OCI-LY7 (cell line): ENCODE results near the gene MBOAT2. TPM values are rescaled to one million over a fixed set of nuclear protein-coding genes. Genes with fewer than 3 reads are reported as not detected.

Experiments
- BruUV-seq: library from RNA; stranded (reverse); fragments of 400-500 nt; replicated peaks from 2 replicates; lab custom pipeline; 2021; lab: Mats Ljungman, UMichigan
- CTCF ChIA-PET: fragments of 300-600 bp; sonication (Branson Sonifier 250); formaldehyde crosslinking; loops from one replicate; lab custom pipeline; 2022; ENCODE audit warnings: antibody characterized with exemption; ENCODE audit not compliant: unreplicated experiment; lab: Charles Lee
- POLR2A ChIA-PET: fragments of 300-600 bp; sonication (Branson Sonifier 250); formaldehyde crosslinking; loops from one replicate; lab custom pipeline; 2022; ENCODE audit warnings: antibody characterized with exemption; lab: Charles Lee
- DNase-seq: peaks from one replicate; pipeline ENCODE4 v3.0.0-alpha.2; 2015; ENCODE audit warnings: low spot score
- H2AFZ ChIP-seq: fragments of 200-600 bp; sonication (generic), shearing (Covaris generic); 2 replicates; pipeline ENCODE4 v1.6.1; 2014; ENCODE audit warnings: mild to moderate bottlenecking, antibody characterized with exemption, low read length, moderate library complexity
- H3K27ac ChIP-seq: fragments of 200-600 bp; sonication (generic); 2 replicates; pipeline ENCODE4 v1.5.1; 2014; ENCODE audit warnings: mixed run types, low read depth, mild to moderate bottlenecking, moderate library complexity, low read length, inconsistent platforms; ENCODE audit not compliant: poor library complexity, severe bottlenecking
- H3K36me3 ChIP-seq: fragments of 200-600 bp; sonication (generic); 2 replicates; pipeline ENCODE4 v1.6.1; 2014; ENCODE audit warnings: mild to moderate bottlenecking, antibody characterized with exemption, low read length, moderate library complexity, mixed read lengths; ENCODE audit not compliant: insufficient read depth
- H3K4me1 ChIP-seq: fragments of 200-600 bp; sonication (generic); 2 replicates; pipeline ENCODE4 v1.5.1; 2014; ENCODE audit warnings: mild to moderate bottlenecking, low read length; ENCODE audit not compliant: insufficient read depth, poor library complexity, severe bottlenecking
- H3K4me2 ChIP-seq: fragments of 200-600 bp; sonication (generic); 2 replicates; pipeline ENCODE4 v1.6.1; 2014; ENCODE audit warnings: mild to moderate bottlenecking, low read length
- H3K4me3 ChIP-seq: fragments of 200-600 bp; sonication (generic); 2 replicates; pipeline ENCODE4 v1.5.1; 2014; ENCODE audit warnings: mild to moderate bottlenecking, low read depth, low read length; ENCODE audit not compliant: poor library complexity, severe bottlenecking
- H3K79me2 ChIP-seq: fragments of 200-600 bp; sonication (generic); 2 replicates; pipeline ENCODE4 v1.6.1; 2016; ENCODE audit warnings: low read depth, mild to moderate bottlenecking, low read length, moderate library complexity, mixed read lengths; ENCODE audit not compliant: insufficient read depth
- H3K9me2 ChIP-seq: fragments of 200-600 bp; sonication (generic); 2 replicates; pipeline ENCODE4 v1.6.1; 2016; ENCODE audit warnings: mild to moderate bottlenecking, low read length, mixed read lengths; ENCODE audit not compliant: insufficient read depth
- H3K9me3 ChIP-seq: fragments of 200-600 bp; sonication (generic); 2 replicates; pipeline ENCODE4 v1.6.1; 2014; ENCODE audit warnings: mild to moderate bottlenecking, mixed run types, low read length, mixed read lengths
- H4K20me1 ChIP-seq: fragments of 200-600 bp; sonication (generic); 2 replicates; pipeline ENCODE4 v1.6.1; 2014; ENCODE audit warnings: mild to moderate bottlenecking, antibody characterized with exemption, low read length, moderate library complexity, mixed read lengths; ENCODE audit not compliant: insufficient read depth
- CTCF ChIP-seq: fragments of 200-600 bp; sonication (generic); conservative IDR thresholded peaks from 2 replicates; pipeline ENCODE4 v1.5.1; 2014; ENCODE audit warnings: mild to moderate bottlenecking, antibody characterized with exemption, low read length, moderate library complexity, mixed read lengths
- EZH2phosphoT487 ChIP-seq: fragments of 200-600 bp; sonication (generic); IDR thresholded peaks from 2 replicates; pipeline ENCODE4 v1.6.1; 2018; ENCODE audit warnings: low read depth, borderline replicate concordance, mild to moderate bottlenecking, mixed run types, antibody characterized with exemption, low read length, moderate library complexity, mixed read lengths
- intact Hi-C: fragments of 100-400 bp; cut with micrococcal nuclease; formaldehyde crosslinking; loops from one replicate; pipeline ENCODE4 v1.10.0; 2022; ENCODE audit not compliant: unreplicated experiment
- total RNA-seq, 2 experiments: library from RNA; depleted of rRNA in 1 of 2; stranded (reverse); fragments of >200 nt in 1 of 2; shearing (Covaris generic) in 1 of 2; gene quantifications; 2 replicates each; pipeline ENCODE4 v1.2.3, GENCODE V29; 2014 to 2022

Gene MBOAT2
- total RNA-seq, 2 experiments from 2014 or later, result 0.28 to 0.93 TPM

- no TSS peak for BruUV-seq
- Histone ChIP-seq H3K4me2 (no peak overlapping the region), H3K9me2 (no peaks in the 10 kb centered on the region), H3K4me1 (peaks cover 10% of the 10 kb centered on the region), H3K79me2 (no peaks in the 10 kb centered on the region), H3K4me3 (no peak overlapping the region), H3K27ac (no peak overlapping the region), H4K20me1 (no peaks in the 10 kb centered on the region), H3K36me3 (no peaks in the 10 kb centered on the region), H2AFZ (no peak overlapping the region), H3K9me3 (no peaks in the 10 kb centered on the region)
- intact Hi-C loops, result no loop called here
- no peak for DNase-seq
- TF ChIP-seq EZH2phosphoT487 (no peak), CTCF (no peak)
- ChIA-PET POLR2A (interaction anchor here (1.3 kb wide), 1 partner anchor 29 kb away, joined by 3 read pairs; no protein-coding TSS in a partner anchor), CTCF (interaction anchor here (0.6 kb wide), 1 partner anchor 107 kb away, joined by 3 read pairs; no protein-coding TSS in a partner anchor)
Measured at GRCh38 chr2:8839189-8839965, 164.1 kb downstream of the MBOAT2 start.

- Histone ChIP-seq H3K79me2 (no peaks in the 10 kb centered on the region), H4K20me1 (no peaks in the 10 kb centered on the region), H3K4me1 (peaks cover 10% of the 10 kb centered on the region), H3K4me2 (peak overlapping the region; percentile 46), H3K9me2 (no peaks in the 10 kb centered on the region), H3K36me3 (no peaks in the 10 kb centered on the region), H2AFZ (no peak overlapping the region), H3K27ac (no peak overlapping the region), H3K4me3 (peak overlapping the region; percentile 87), H3K9me3 (no peaks in the 10 kb centered on the region)
- no TSS peak for BruUV-seq
- DNase-seq, result peak; percentile 3
- ChIA-PET CTCF (interaction anchor here (0.5 to 0.7 kb wide), 2 partner anchors 11 to 1026 kb away, joined by 3 read pairs; no protein-coding TSS in a partner anchor), POLR2A (interaction anchor here (0.6 to 1.6 kb wide), 6 partner anchors 9 to 1545 kb away, joined by 3 to 7 read pairs (median 4); no protein-coding TSS in a partner anchor)
- intact Hi-C loops, result no loop called here
- TF ChIP-seq CTCF (no peak), EZH2phosphoT487 (no peak)
Measured at GRCh38 chr2:8837795-8838140, 165.7 kb downstream of the MBOAT2 start.
